Keratinocyte (primary cell): ENCODE data around the gene SCUBE3. TPM values are rescaled to one million over a fixed set of nuclear protein-coding genes. Genes with fewer than 3 reads are reported as not detected.

Source experiments
- DNase-seq: peaks from one replicate; pipeline ENCODE4 v3.0.0-alpha.2; 2011; ENCODE audit warnings: low read depth, missing footprints, low spot score
- FAIRE-seq: peaks from 2 replicates; lab custom pipeline; 2011; peaks lifted over from hg19 to GRCh38; lab: Jason Lieb, UNC
- H2AFZ ChIP-seq: 2 replicates; pipeline ENCODE4 v1.6.0; 2012; ENCODE audit warnings: low read length, control low read depth, inconsistent platforms; ENCODE audit not compliant: control insufficient read depth
- H3K27ac ChIP-seq: 2 replicates; pipeline ENCODE4 v1.5.1; 2011; ENCODE audit warnings: low read length; ENCODE audit not compliant: control insufficient read depth, insufficient read depth
- H3K27me3 ChIP-seq: 3 replicates; pipeline ENCODE4 v1.6.0; 2011; ENCODE audit warnings: low read length; ENCODE audit not compliant: control insufficient read depth, insufficient read depth; ENCODE audit errors: extremely low read depth
- H3K36me3 ChIP-seq, 2 experiments: 2 replicates in 1 of 2; 3 replicates in 1 of 2; pipeline ENCODE4 v1.5.1; 2011; ENCODE audit warnings: low read length in 2 of 2, mild to moderate bottlenecking in 1 of 2; ENCODE audit not compliant: control insufficient read depth in 2 of 2, insufficient read depth in 2 of 2; ENCODE audit errors: extremely low read depth in 1 of 2
- H3K4me1 ChIP-seq: 3 replicates; pipeline ENCODE4 v1.5.1; 2011; ENCODE audit warnings: low read length; ENCODE audit not compliant: control insufficient read depth, insufficient read depth; ENCODE audit errors: extremely low read depth
- H3K4me2 ChIP-seq: 3 replicates; pipeline ENCODE4 v1.6.0; 2011; ENCODE audit warnings: low read depth, low read length; ENCODE audit not compliant: control insufficient read depth, insufficient read depth; ENCODE audit errors: extremely low read depth
- H3K4me3 ChIP-seq, 3 experiments: fragments of 200-600 bp in 1 of 3; sonication (generic) in 1 of 3; 2 replicates in 2 of 3; 3 replicates in 1 of 3; pipeline ENCODE4 v1.5.1; 2011 to 2016; ENCODE audit warnings: low read length in 3 of 3, mild to moderate bottlenecking in 3 of 3, control low read depth in 2 of 3, inconsistent platforms in 1 of 3, low read depth in 1 of 3, mixed read lengths in 1 of 3, mixed run types in 1 of 3, moderate library complexity in 1 of 3; ENCODE audit not compliant: control insufficient read depth in 2 of 3, insufficient read depth in 2 of 3; ENCODE audit errors: extremely low read depth in 1 of 3
- H3K79me2 ChIP-seq: 2 replicates; pipeline ENCODE4 v1.6.0; 2012; ENCODE audit warnings: low read length; ENCODE audit not compliant: control insufficient read depth, insufficient read depth
- H3K9ac ChIP-seq: 3 replicates; pipeline ENCODE4 v1.6.0; 2011; ENCODE audit warnings: low read length; ENCODE audit not compliant: control insufficient read depth, insufficient read depth; ENCODE audit errors: extremely low read depth
- H3K9me1 ChIP-seq: 3 replicates; pipeline ENCODE4 v1.6.0; 2011; ENCODE audit warnings: low read length; ENCODE audit not compliant: control insufficient read depth, insufficient read depth; ENCODE audit errors: extremely low read depth
- H3K9me3 ChIP-seq: 2 replicates; pipeline ENCODE4 v1.5.1; 2012; ENCODE audit warnings: low read depth, low read length; ENCODE audit not compliant: control insufficient read depth
- H4K20me1 ChIP-seq: 3 replicates; pipeline ENCODE4 v1.6.0; 2011; ENCODE audit warnings: low read length; ENCODE audit not compliant: control insufficient read depth, insufficient read depth; ENCODE audit errors: extremely low read depth
- EZH2 ChIP-seq: IDR thresholded peaks from one replicate; pipeline ENCODE4 v1.6.1; 2012; ENCODE audit warnings: inconsistent platforms, mild to moderate bottlenecking, low read length, moderate library complexity
- dilution Hi-C: fragments of 300-500 bp; cut with MboI; formaldehyde crosslinking; loops from one replicate; pipeline ENCODE4 v1.7.0; 2020; ENCODE audit warnings: low sequenced_read_pairs; ENCODE audit not compliant: extremely low pct_ligation_motif_present
- polyA plus RNA-seq, 5 experiments: library from polyadenylated mRNA; depleted of rRNA in 3 of 5; stranded (reverse) in 3 of 5; stranded (forward) in 1 of 5; unstranded in 1 of 5; fragments of >200 nt; gene quantifications; 1 replicate in 1 of 5; 2 replicates in 3 of 5; 3 replicates in 1 of 5; pipeline versions ENCODE4 v1.2.1 to v1.2.3, GENCODE V29; 2011 to 2012; ENCODE audit warnings: missing spikeins in 2 of 5, low read depth in 1 of 5, low replicate concordance in 1 of 5
- TF ChIP-seq, protein P1 (sequence below), 3 experiments: IDR thresholded peaks in 1 of 3; conservative IDR thresholded peaks in 1 of 3; optimal IDR thresholded peaks in 1 of 3; 2 replicates in 2 of 3; 3 replicates in 1 of 3; pipeline versions ENCODE3 to v1.5.1; 2011; ENCODE audit warnings: low read length in 3 of 3, mild to moderate bottlenecking in 3 of 3, moderate library complexity in 2 of 3, control low read depth in 1 of 3, inconsistent platforms in 1 of 3; ENCODE audit not compliant: insufficient read depth in 2 of 3; ENCODE audit errors: extremely low read depth in 1 of 3

The SCUBE3 gene
- polyA plus RNA-seq, 1 donor (not counting 4 experiments of a cell fraction or from before 2014, with no cell fraction given) = 0.01 TPM

DNA sequence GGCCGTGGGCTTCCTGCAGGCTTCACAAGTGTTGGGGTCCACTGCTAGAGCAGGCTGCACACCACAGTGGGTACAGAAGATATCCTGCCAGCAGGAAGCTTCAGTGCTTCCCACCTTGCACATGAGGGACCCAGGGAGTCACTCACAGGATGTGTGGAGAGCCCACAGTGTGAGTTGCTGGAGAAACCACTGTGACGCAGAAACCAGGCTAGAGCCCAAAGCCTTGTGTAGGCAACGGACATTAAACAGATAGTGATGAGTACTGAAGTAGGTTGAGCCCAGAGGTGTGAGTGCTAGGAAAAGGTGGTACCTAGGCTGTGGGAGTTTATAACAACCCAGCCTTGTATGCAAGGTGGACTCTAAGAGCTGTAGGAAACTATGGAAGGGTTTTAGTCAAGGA is 65.0 kb downstream of the SCUBE3 start:
- Histone ChIP-seq H3K27me3 (no peaks in the 10 kb centered on the region), H3K36me3 (peaks cover 0 to 7% of the 10 kb centered on the region in 2 experiments), H3K4me2 (no peak overlapping the region), H3K9me3 (no peaks in the 10 kb centered on the region), H3K4me1 (no peaks in the 10 kb centered on the region), H3K9me1 (no peaks in the 10 kb centered on the region), H4K20me1 (no peaks in the 10 kb centered on the region), H2AFZ (no peak overlapping the region), H3K27ac (no peak overlapping the region), H3K79me2 (no peaks in the 10 kb centered on the region), H3K9ac (no peak overlapping the region), H3K4me3 (no peak overlapping the region)
- FAIRE-seq (no peak), DNase-seq (no peak)
- dilution Hi-C loops = no loop called here
- TF ChIP-seq EZH2 = no peak
- TF ChIP-seq, protein P1, sequence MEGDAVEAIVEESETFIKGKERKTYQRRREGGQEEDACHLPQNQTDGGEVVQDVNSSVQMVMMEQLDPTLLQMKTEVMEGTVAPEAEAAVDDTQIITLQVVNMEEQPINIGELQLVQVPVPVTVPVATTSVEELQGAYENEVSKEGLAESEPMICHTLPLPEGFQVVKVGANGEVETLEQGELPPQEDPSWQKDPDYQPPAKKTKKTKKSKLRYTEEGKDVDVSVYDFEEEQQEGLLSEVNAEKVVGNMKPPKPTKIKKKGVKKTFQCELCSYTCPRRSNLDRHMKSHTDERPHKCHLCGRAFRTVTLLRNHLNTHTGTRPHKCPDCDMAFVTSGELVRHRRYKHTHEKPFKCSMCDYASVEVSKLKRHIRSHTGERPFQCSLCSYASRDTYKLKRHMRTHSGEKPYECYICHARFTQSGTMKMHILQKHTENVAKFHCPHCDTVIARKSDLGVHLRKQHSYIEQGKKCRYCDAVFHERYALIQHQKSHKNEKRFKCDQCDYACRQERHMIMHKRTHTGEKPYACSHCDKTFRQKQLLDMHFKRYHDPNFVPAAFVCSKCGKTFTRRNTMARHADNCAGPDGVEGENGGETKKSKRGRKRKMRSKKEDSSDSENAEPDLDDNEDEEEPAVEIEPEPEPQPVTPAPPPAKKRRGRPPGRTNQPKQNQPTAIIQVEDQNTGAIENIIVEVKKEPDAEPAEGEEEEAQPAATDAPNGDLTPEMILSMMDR (optimal IDR thresholded peaks at IDR 0.05 in 1 of 3, IDR thresholded peaks at IDR 0.05 in 1 of 3, conservative IDR thresholded peaks at IDR 0.05 in 1 of 3; ENCODE audit: extremely low read depth in 1 of 3, insufficient read depth in 2 of 3, low read length in 3 of 3) = no peak

DNA sequence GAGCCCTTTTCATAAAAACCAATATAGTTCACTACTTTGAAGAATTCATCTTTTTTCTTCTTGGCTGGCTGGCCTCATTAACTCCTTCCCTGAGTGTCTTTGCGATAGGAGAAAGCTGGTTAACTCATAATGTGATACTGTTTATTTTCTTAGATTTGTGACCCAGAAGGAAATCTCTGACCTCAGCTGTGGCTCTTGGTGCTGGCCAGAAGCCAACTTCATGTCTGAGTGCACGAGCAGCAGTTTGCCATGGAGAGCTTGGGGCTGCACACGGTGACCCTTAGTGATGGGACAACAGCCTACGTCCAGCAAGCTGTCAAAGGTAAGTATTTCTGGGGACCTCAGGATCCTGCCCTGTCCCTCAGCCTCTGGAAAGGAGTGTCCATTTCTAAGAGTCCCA is 67.1 kb downstream of the SCUBE3 start:
- Histone ChIP-seq H3K9me3 (no peaks in the 10 kb centered on the region), H3K4me3 (no peak overlapping the region), H3K4me1 (no peaks in the 10 kb centered on the region), H3K9me1 (no peaks in the 10 kb centered on the region), H3K79me2 (no peaks in the 10 kb centered on the region), H3K4me2 (no peak overlapping the region), H3K27ac (no peak overlapping the region), H4K20me1 (no peaks in the 10 kb centered on the region), H2AFZ (no peak overlapping the region), H3K27me3 (no peaks in the 10 kb centered on the region), H3K36me3 (peaks cover 0 to 8% of the 10 kb centered on the region in 2 experiments), H3K9ac (no peak overlapping the region)
- dilution Hi-C loops = no loop called here
- FAIRE-seq (no peak), DNase-seq (no peak)
- TF ChIP-seq, protein P1 (optimal IDR thresholded peaks at IDR 0.05 in 1 of 3, IDR thresholded peaks at IDR 0.05 in 1 of 3, conservative IDR thresholded peaks at IDR 0.05 in 1 of 3; ENCODE audit: extremely low read depth in 1 of 3, insufficient read depth in 2 of 3, low read length in 3 of 3) = no peak
- TF ChIP-seq EZH2 = no peak
